Measurements from ENCODE around the gene UNC13A. TPM values are rescaled to one million over a fixed set of nuclear protein-coding genes. Genes with fewer than 3 reads are reported as not detected.

The UNC13A gene
- total and polyA plus RNA-seq, 2 of the 13 experiments (the other 11 are each of a cell fraction or from before 2014, with no cell fraction given): 0.11 to 0.45 TPM

DNA sequence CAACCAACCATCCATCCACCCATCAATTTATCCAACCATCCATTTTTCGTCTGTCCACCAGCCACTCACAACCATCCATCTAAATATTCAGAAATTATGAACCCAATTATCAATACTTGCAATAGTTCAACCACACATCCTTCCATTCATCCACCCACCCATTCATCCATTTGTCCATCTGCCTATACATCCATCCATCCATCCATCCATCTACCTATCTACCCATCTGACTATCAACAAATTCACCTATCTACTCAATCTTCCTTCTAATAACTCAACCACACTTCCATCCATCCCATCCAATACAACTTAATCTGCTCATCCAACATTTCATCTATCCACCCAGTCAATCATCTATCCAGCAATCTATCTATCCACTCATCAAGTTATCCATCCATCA is 46.3 kb downstream of the UNC13A start:
- in situ Hi-C loops (cut with HindIII; ENCODE audit: extremely low pct_ligation_motif_present, low pct_unique_long_range_greater_than_20kb) (no loop called here), intact Hi-C loops (cut with micrococcal nuclease; ENCODE audit: unreplicated experiment) (no loop called here)
- Histone ChIP-seq H3K36me3 (replicated peaks in 1 of 2; ENCODE audit: control insufficient read depth in 1 of 2, insufficient read depth in 2 of 2, low read length in 2 of 2) (no peaks in the 10 kb centered on the region), H3K27me3 (ENCODE audit: control insufficient read depth in 1 of 2, insufficient read depth in 2 of 2, low read length in 2 of 2) (no peaks in the 10 kb centered on the region), H3K4me2 (ENCODE audit: low read depth, low read length) (no peak overlapping the region), H3K79me2 (ENCODE audit: insufficient read depth, low read length) (no peaks in the 10 kb centered on the region), H3K4me1 (ENCODE audit: insufficient read depth, low read length) (no peaks in the 10 kb centered on the region), H3K4me3 (replicated peaks in 1 of 3; ENCODE audit: insufficient read depth in 1 of 3, low read depth in 2 of 3, low read length in 3 of 3) (no peak overlapping the region), H2AFZ (ENCODE audit: low read length) (no peak overlapping the region), H4K20me1 (ENCODE audit: insufficient read depth, low read length) (no peaks in the 10 kb centered on the region), H3K9ac (ENCODE audit: insufficient read depth, low read depth, low read length) (no peak overlapping the region), H3K27ac (ENCODE audit: extremely low read length, insufficient read depth, low read length) (no peak overlapping the region), H3K9me3 (ENCODE audit: low read length) (no peaks in the 10 kb centered on the region)
- CTCF ChIA-PET (ENCODE audit: low intra/inter-chr PET ratio, low total read pairs): no interaction called here
- WGBS (ENCODE audit: low lambda C conversion rate): 0% methylated on average over 1 of the region's 1 CpG
- no peak for ATAC-seq
- BruUV-seq (replicated peaks): no TSS peak
- POLR2A ChIA-PET: no interaction called here
- no peak for FAIRE-seq
- DNase-seq (ENCODE audit: low spot score): no peak
- TF ChIP-seq ATF4 (CRISPR knock-in tag; IDR thresholded peaks at IDR 0.05) (no peak), KLF13 (CRISPR knock-in tag; IDR thresholded peaks at IDR 0.05) (no peak), FOXC1 (CRISPR knock-in tag; IDR thresholded peaks at IDR 0.05; ENCODE audit: borderline replicate concordance) (no peak), REL (CRISPR knock-in tag; conservative IDR thresholded peaks at IDR 0.05) (no peak), HIC2 (CRISPR knock-in tag; IDR thresholded peaks at IDR 0.05; ENCODE audit: low read depth) (no peak), GABPA (IDR thresholded peaks at IDR 0.05; ENCODE audit: low read depth, low read length) (no peak), GABPA (CRISPR knock-in tag; IDR thresholded peaks at IDR 0.05; ENCODE audit: low read depth) (no peak), AGO1 (IDR thresholded peaks at IDR 0.05; ENCODE audit: low read depth, low read length, poor library complexity, severe bottlenecking) (no peak), ZNF563 (CRISPR knock-in tag; IDR thresholded peaks at IDR 0.05) (no peak), ERF (CRISPR knock-in tag; IDR thresholded peaks at IDR 0.05) (no peak), AGO2 (optimal IDR thresholded peaks at IDR 0.05; ENCODE audit: low read depth, low read length) (no peak), BORCS8-MEF2B (CRISPR knock-in tag; IDR thresholded peaks at IDR 0.05) (no peak), HOXA5 (CRISPR knock-in tag; IDR thresholded peaks at IDR 0.05) (no peak), GPN1 (CRISPR knock-in tag; IDR thresholded peaks at IDR 0.05; ENCODE audit: borderline replicate concordance) (no peak)
- TF ChIP-seq, protein P1, sequence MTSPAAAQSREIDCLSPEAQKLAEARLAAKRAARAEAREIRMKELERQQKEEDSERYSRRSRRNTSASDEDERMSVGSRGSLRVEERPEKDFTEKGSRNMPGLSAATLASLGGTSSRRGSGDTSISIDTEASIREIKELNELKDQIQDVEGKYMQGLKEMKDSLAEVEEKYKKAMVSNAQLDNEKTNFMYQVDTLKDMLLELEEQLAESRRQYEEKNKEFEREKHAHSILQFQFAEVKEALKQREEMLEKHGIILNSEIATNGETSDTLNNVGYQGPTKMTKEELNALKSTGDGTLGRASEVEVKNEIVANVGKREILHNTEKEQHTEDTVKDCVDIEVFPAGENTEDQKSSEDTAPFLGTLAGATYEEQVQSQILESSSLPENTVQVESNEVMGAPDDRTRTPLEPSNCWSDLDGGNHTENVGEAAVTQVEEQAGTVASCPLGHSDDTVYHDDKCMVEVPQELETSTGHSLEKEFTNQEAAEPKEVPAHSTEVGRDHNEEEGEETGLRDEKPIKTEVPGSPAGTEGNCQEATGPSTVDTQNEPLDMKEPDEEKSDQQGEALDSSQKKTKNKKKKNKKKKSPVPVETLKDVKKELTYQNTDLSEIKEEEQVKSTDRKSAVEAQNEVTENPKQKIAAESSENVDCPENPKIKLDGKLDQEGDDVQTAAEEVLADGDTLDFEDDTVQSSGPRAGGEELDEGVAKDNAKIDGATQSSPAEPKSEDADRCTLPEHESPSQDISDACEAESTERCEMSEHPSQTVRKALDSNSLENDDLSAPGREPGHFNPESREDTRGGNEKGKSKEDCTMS (CRISPR knock-in tag; conservative IDR thresholded peaks at IDR 0.05): no peak

All from HepG2 (cell line).